Measurements from ENCODE around the gene LRRC28. TPM values are rescaled to one million over a fixed set of nuclear protein-coding genes. Genes with fewer than 3 reads are reported as not detected.

LRRC28 gene
- total RNA-seq, 1 experiment from 2014 or later, result 10.6 TPM

- intact Hi-C loops (cut with micrococcal nuclease), result no loop called here
- Mint-ChIP-seq H3K27ac (ENCODE audit: low read depth, unreplicated experiment) (no peak overlapping the region), H3K27me3 (ENCODE audit: insufficient read depth, unreplicated experiment) (no peaks in the 10 kb centered on the region), H3K36me3 (ENCODE audit: insufficient read depth, unreplicated experiment) (no peaks in the 10 kb centered on the region), H3K9me3 (ENCODE audit: unreplicated experiment) (peaks cover 9% of the 10 kb centered on the region), H3K4me3 (ENCODE audit: unreplicated experiment) (no peak overlapping the region), H3K4me1 (ENCODE audit: insufficient read depth, unreplicated experiment) (no peaks in the 10 kb centered on the region)
- BruUV-seq (replicated peaks), result no TSS peak
- POLR2A ChIA-PET, result interaction anchor here (0.6 to 0.8 kb wide), 2 partner anchors 28 to 413 kb away, joined by 3 to 4 read pairs; no protein-coding TSS in a partner anchor
- TF ChIP-seq CTCF (IDR thresholded peaks at IDR 0.05; ENCODE audit: unreplicated experiment), result no peak
- CTCF ChIA-PET, result interaction anchor here (0.5 to 0.8 kb wide), 2 partner anchors 69 to 463 kb away, joined by 3 read pairs; no protein-coding TSS in a partner anchor
- DNase-seq (ENCODE audit: unreplicated experiment), result no peak
Observed at GRCh38 chr15:99291643-99292042, 40.4 kb downstream of the LRRC28 start.

- TF ChIP-seq CTCF (IDR thresholded peaks at IDR 0.05; ENCODE audit: unreplicated experiment), result no peak
- DNase-seq (ENCODE audit: unreplicated experiment), result no peak
- ChIA-PET CTCF (interaction anchor here (1.1 kb wide), 1 partner anchor 9 kb away, joined by 5 read pairs; no protein-coding TSS in a partner anchor), POLR2A (interaction anchor here (1.2 to 2.2 kb wide), 2 partner anchors 10 to 28 kb away, joined by 3 to 10 read pairs; no protein-coding TSS in a partner anchor)
- H3K4me1 Mint-ChIP-seq (ENCODE audit: insufficient read depth, unreplicated experiment), result no peaks in the 10 kb centered on the region
- H3K27ac Mint-ChIP-seq (ENCODE audit: low read depth, unreplicated experiment), result no peak overlapping the region
- no TSS peak for BruUV-seq (replicated peaks)
- H3K27me3 Mint-ChIP-seq (ENCODE audit: insufficient read depth, unreplicated experiment), result no peaks in the 10 kb centered on the region
- H3K9me3 Mint-ChIP-seq (ENCODE audit: unreplicated experiment), result peaks cover 9% of the 10 kb centered on the region
- intact Hi-C loops (cut with micrococcal nuclease), result no loop called here
- no peak overlapping the region for H3K4me3 Mint-ChIP-seq (ENCODE audit: unreplicated experiment)
- no peaks in the 10 kb centered on the region for H3K36me3 Mint-ChIP-seq (ENCODE audit: insufficient read depth, unreplicated experiment)
Observed at GRCh38 chr15:99295840-99296239, 44.6 kb downstream of the LRRC28 start.

GRCh38 chr15:99296386-99296785 is 45.1 kb downstream of the LRRC28 start:
- TF ChIP-seq CTCF (IDR thresholded peaks at IDR 0.05; ENCODE audit: unreplicated experiment), result no peak
- ChIA-PET POLR2A (interaction anchor here (1.2 to 2.2 kb wide), 2 partner anchors 9 to 28 kb away, joined by 3 to 10 read pairs; no protein-coding TSS in a partner anchor), CTCF (interaction anchor here (1.1 to 2.1 kb wide), 4 partner anchors 9 to 408 kb away, joined by 5 to 18 read pairs (median 6); no protein-coding TSS in a partner anchor)
- no TSS peak for BruUV-seq (replicated peaks)
- no peak overlapping the region for H3K4me3 Mint-ChIP-seq (ENCODE audit: unreplicated experiment)
- H3K27me3 Mint-ChIP-seq (ENCODE audit: insufficient read depth, unreplicated experiment), result no peaks in the 10 kb centered on the region
- peaks cover 9% of the 10 kb centered on the region for H3K9me3 Mint-ChIP-seq (ENCODE audit: unreplicated experiment)
- DNase-seq (ENCODE audit: unreplicated experiment), result no peak
- no peaks in the 10 kb centered on the region for H3K36me3 Mint-ChIP-seq (ENCODE audit: insufficient read depth, unreplicated experiment)
- H3K27ac Mint-ChIP-seq (ENCODE audit: low read depth, unreplicated experiment), result no peak overlapping the region
- intact Hi-C loops (cut with micrococcal nuclease), result no loop called here
- no peaks in the 10 kb centered on the region for H3K4me1 Mint-ChIP-seq (ENCODE audit: insufficient read depth, unreplicated experiment)

- no peak for TF ChIP-seq CTCF (IDR thresholded peaks at IDR 0.05; ENCODE audit: unreplicated experiment)
- BruUV-seq (replicated peaks), result no TSS peak
- CTCF ChIA-PET, result interaction anchor here (0.6 to 1.3 kb wide), 2 partner anchors 17 to 171 kb away, joined by 3 to 4 read pairs; no protein-coding TSS in a partner anchor
Observed at GRCh38 chr15:99303907-99304306, 52.6 kb downstream of the LRRC28 start.

More at GRCh38 chr15:99303907-99304306, 52.6 kb downstream of the LRRC28 start:
- Mint-ChIP-seq H3K4me3 (ENCODE audit: unreplicated experiment) (no peak overlapping the region), H3K27ac (ENCODE audit: low read depth, unreplicated experiment) (no peak overlapping the region), H3K4me1 (ENCODE audit: insufficient read depth, unreplicated experiment) (peaks cover 10% of the 10 kb centered on the region), H3K36me3 (ENCODE audit: insufficient read depth, unreplicated experiment) (no peaks in the 10 kb centered on the region), H3K9me3 (ENCODE audit: unreplicated experiment) (no peaks in the 10 kb centered on the region), H3K27me3 (ENCODE audit: insufficient read depth, unreplicated experiment) (no peaks in the 10 kb centered on the region)
- intact Hi-C loops (cut with micrococcal nuclease), result no loop called here
- POLR2A ChIA-PET, result no interaction called here
- DNase-seq (ENCODE audit: unreplicated experiment), result no peak

Measured in MCF 10A (cell line).